IPS DF 6.9 (cell line): ENCODE measurements around the gene SCRG1.

Source experiments
- DNase-seq: peaks from one replicate; pipeline ENCODE4 v3.0.0-alpha.2; 2013; ENCODE audit warnings: low read depth, low spot score
- H3K27ac ChIP-seq: one replicate; pipeline ENCODE4 v1.5.1; 2013; ENCODE audit warnings: low read length, control low read depth
- H3K27me3 ChIP-seq: 2 replicates; pipeline ENCODE4 v1.6.1; 2013; ENCODE audit warnings: mild to moderate bottlenecking, low read length; ENCODE audit not compliant: control insufficient read depth, insufficient read depth
- H3K36me3 ChIP-seq: 2 replicates; pipeline ENCODE4 v1.6.1; 2013; ENCODE audit warnings: low read length; ENCODE audit not compliant: control insufficient read depth, insufficient read depth
- H3K4me1 ChIP-seq: 2 replicates; pipeline ENCODE4 v1.6.1; 2013; ENCODE audit warnings: low read length; ENCODE audit not compliant: control insufficient read depth, insufficient read depth
- H3K4me3 ChIP-seq: 2 replicates; pipeline ENCODE4 v1.5.1; 2013; ENCODE audit warnings: mild to moderate bottlenecking, low read length
- H3K9me3 ChIP-seq: 2 replicates; pipeline ENCODE4 v1.6.1; 2013; ENCODE audit warnings: low read length, inconsistent platforms; ENCODE audit not compliant: control insufficient read depth, insufficient read depth
- WGBS: extraction: QIAGEN DNeasy Blood & Tissue Kit; methylation state at CpG from one replicate; pipeline ENCODE4 v1.1.7; 2013; ENCODE audit warnings: mixed read lengths, missing lambda C conversion rate; ENCODE audit not compliant: insufficient read length, insufficient coverage; 5-methylcytosine and 5-hydroxymethylcytosine counted together

Gene SCRG1

GRCh38 chr4:173413036-173413435 lies 14.1 kb upstream of the SCRG1 start:
- H3K36me3 ChIP-seq: no peaks in the 10 kb centered on the region
- no peak overlapping the region for H3K27ac ChIP-seq
- no peak overlapping the region for H3K4me3 ChIP-seq
- H3K9me3 ChIP-seq: no peaks in the 10 kb centered on the region
- no peaks in the 10 kb centered on the region for H3K27me3 ChIP-seq
- no peak for DNase-seq
- H3K4me1 ChIP-seq: peaks cover 2% of the 10 kb centered on the region; the same call in 1 of the 2 replicates
- no CpG with 5 or more reads among the region's 1 CpG for WGBS

- no peak for DNase-seq
- no peak overlapping the region for H3K27ac ChIP-seq
- no peak overlapping the region for H3K4me3 ChIP-seq
- H3K4me1 ChIP-seq: no peaks in the 10 kb centered on the region
- no peaks in the 10 kb centered on the region for H3K27me3 ChIP-seq
- no peaks in the 10 kb centered on the region for H3K9me3 ChIP-seq
- WGBS: no CpG with 5 or more reads among the region's 4 CpGs
- no peaks in the 10 kb centered on the region for H3K36me3 ChIP-seq
These were observed 12.3 kb upstream of the SCRG1 start for GRCh38 chr4:173411106-173411693.

GRCh38 chr4:173410079-173410478 lies 11.2 kb upstream of the SCRG1 start:
- H3K27ac ChIP-seq: no peak overlapping the region
- no peak for DNase-seq
- H3K9me3 ChIP-seq: no peaks in the 10 kb centered on the region
- H3K27me3 ChIP-seq: no peaks in the 10 kb centered on the region
- WGBS: no CpG with 5 or more reads among the region's 2 CpGs
- H3K4me3 ChIP-seq: no peak overlapping the region
- no peaks in the 10 kb centered on the region for H3K4me1 ChIP-seq
- H3K36me3 ChIP-seq: no peaks in the 10 kb centered on the region

- Histone ChIP-seq H3K9me3 (no peaks in the 10 kb centered on the region), H3K27ac (no peak overlapping the region), H3K27me3 (no peaks in the 10 kb centered on the region), H3K4me3 (no peak overlapping the region), H3K36me3 (no peaks in the 10 kb centered on the region), H3K4me1 (no peaks in the 10 kb centered on the region)
- no peak for DNase-seq
- no CpG with 5 or more reads among the region's 4 CpGs for WGBS
These were observed 7.1 kb upstream of the SCRG1 start for GRCh38 chr4:173405840-173406606.

GRCh38 chr4:173404296-173404865 lies 5.5 kb upstream of the SCRG1 start:
- Histone ChIP-seq H3K27ac (no peak overlapping the region), H3K36me3 (no peaks in the 10 kb centered on the region), H3K9me3 (no peaks in the 10 kb centered on the region), H3K27me3 (no peaks in the 10 kb centered on the region), H3K4me3 (no peak overlapping the region), H3K4me1 (no peaks in the 10 kb centered on the region)
- WGBS: no CpG with 5 or more reads among the region's 3 CpGs
- DNase-seq: no peak

GRCh38 chr4:173403051-173403450 lies 4.1 kb upstream of the SCRG1 start:
- Histone ChIP-seq H3K27me3 (no peaks in the 10 kb centered on the region), H3K4me1 (no peaks in the 10 kb centered on the region), H3K9me3 (no peaks in the 10 kb centered on the region), H3K36me3 (no peaks in the 10 kb centered on the region), H3K4me3 (no peak overlapping the region), H3K27ac (no peak overlapping the region)
- no peak for DNase-seq
- WGBS: no CpG with 5 or more reads among the region's 2 CpGs

- DNase-seq: no peak
- H3K4me3 ChIP-seq: no peak overlapping the region
- no CpG with 5 or more reads among the region's 4 CpGs for WGBS
These were observed 2.1 kb upstream of the SCRG1 start for GRCh38 chr4:173401063-173401462.

GRCh38 chr4:173398220-173398619 lies 696 bp downstream of the SCRG1 start:
- Histone ChIP-seq H3K27ac (no peak overlapping the region), H3K4me3 (no peak overlapping the region), H3K4me1 (no peaks in the 10 kb centered on the region), H3K9me3 (no peaks in the 10 kb centered on the region), H3K27me3 (no peaks in the 10 kb centered on the region), H3K36me3 (no peaks in the 10 kb centered on the region)
- DNase-seq: no peak

More at GRCh38 chr4:173401063-173401462, 2.1 kb upstream of the SCRG1 start:
- Histone ChIP-seq H3K27me3 (no peaks in the 10 kb centered on the region), H3K36me3 (no peaks in the 10 kb centered on the region), H3K4me1 (no peaks in the 10 kb centered on the region), H3K9me3 (no peaks in the 10 kb centered on the region), H3K27ac (no peak overlapping the region)

GRCh38 chr4:173397604-173398003 lies 1.3 kb downstream of the SCRG1 start:
- DNase-seq: no peak
- H3K36me3 ChIP-seq: no peaks in the 10 kb centered on the region
- no peak overlapping the region for H3K4me3 ChIP-seq
- WGBS: no CpG with 5 or more reads among the region's 1 CpG
- no peaks in the 10 kb centered on the region for H3K4me1 ChIP-seq
- H3K27me3 ChIP-seq: no peaks in the 10 kb centered on the region
- no peaks in the 10 kb centered on the region for H3K9me3 ChIP-seq
- no peak overlapping the region for H3K27ac ChIP-seq

GRCh38 chr4:173391701-173392100 lies 7.2 kb downstream of the SCRG1 start:
- no peak overlapping the region for H3K27ac ChIP-seq
- DNase-seq: no peak
- no peaks in the 10 kb centered on the region for H3K27me3 ChIP-seq
- H3K4me3 ChIP-seq: no peak overlapping the region
- no CpG with 5 or more reads among the region's 1 CpG for WGBS
- no peaks in the 10 kb centered on the region for H3K36me3 ChIP-seq
- no peaks in the 10 kb centered on the region for H3K9me3 ChIP-seq
- H3K4me1 ChIP-seq: no peaks in the 10 kb centered on the region

GRCh38 chr4:173386751-173387150 lies 12.2 kb downstream of the SCRG1 start:
- Histone ChIP-seq H3K9me3 (no peaks in the 10 kb centered on the region), H3K4me3 (no peak overlapping the region), H3K36me3 (no peaks in the 10 kb centered on the region), H3K27me3 (no peaks in the 10 kb centered on the region), H3K27ac (no peak overlapping the region), H3K4me1 (no peaks in the 10 kb centered on the region)
- DNase-seq: no peak
